Sciatic nerve (tissue), 1 donor: ENCODE measurements around the gene TSPOAP1. TPM values are rescaled to one million over a fixed set of nuclear protein-coding genes. Genes with fewer than 3 reads are reported as not detected.

Experiments
- microRNA-seq: library from miRNA; unstranded; fragments of <30 nt; microRNA quantifications from one replicate; pipeline ENCODE4 v1.2.0, GENCODE V29; 2020
- total RNA-seq: library from RNA; stranded (reverse); fragmentation: NEBNext Ultra II Directional; extraction: Animal tissue kit (Norgen Biotek cat#: 25700); gene quantifications from one replicate; pipeline ENCODE4 v1.2.1, GENCODE V29; 2021
- donor health status: DM: no; HTN: no; CAD: no.

TSPOAP1 gene
- total RNA-seq, 1 donor from 2014 or later, result 17.8 TPM

Small RNA genes lying within 50 kb of the gene (microRNA-seq; reads per million reads assigned to microRNA genes)
- not detected for gene MIR4736

Other genes starting within 250 kb of the TSPOAP1 start
- 28.3 TPM for gene DYNLL2, start 245.4 kb downstream of the TSPOAP1 start, total RNA-seq
- gene OR4D1, start 180.4 kb downstream of the TSPOAP1 start, total RNA-seq, result not detected
- not detected for gene OR4D2, start 161.8 kb downstream of the TSPOAP1 start, total RNA-seq
- not detected for gene EPX, start 136.1 kb downstream of the TSPOAP1 start, total RNA-seq
- gene MKS1, start 109.5 kb downstream of the TSPOAP1 start, total RNA-seq, result 18.7 TPM
- not detected for gene LPO, start 90.2 kb downstream of the TSPOAP1 start, total RNA-seq
- 2.0 TPM for gene MPO, start 47.9 kb downstream of the TSPOAP1 start, total RNA-seq
- gene SUPT4H1, start 23.4 kb upstream of the TSPOAP1 start, total RNA-seq, result 62.2 TPM
- 0.67 TPM for gene RNF43, start 88.7 kb upstream of the TSPOAP1 start, total RNA-seq
- 0.27 TPM for gene HSF5, start 159.6 kb upstream of the TSPOAP1 start, total RNA-seq
- gene MTMR4, start 185.8 kb upstream of the TSPOAP1 start, total RNA-seq, result 39.2 TPM